LNCaP clone FGC (cell line): ENCODE measurements around the gene SLC34A3.
A peak's percentile ranks its signal among the peaks of the same experiment; 100 is the strongest.

Source experiments
- DNase-seq: peaks from one replicate; pipeline ENCODE4 v3.0.0-alpha.2; 2011; ENCODE audit warnings: low read depth
- H3K4me3 ChIP-seq: 2 replicates; pipeline ENCODE4 v1.5.1; 2011; ENCODE audit warnings: mild to moderate bottlenecking, low read depth, low read length, control low read depth
- TF ChIP-seq, protein P1 (sequence below): IDR thresholded peaks from 2 replicates; pipeline ENCODE4 v1.5.1; 2012; ENCODE audit warnings: mild to moderate bottlenecking; ENCODE audit not compliant: control insufficient read depth, insufficient read depth; ENCODE audit errors: extremely low read depth

Gene SLC34A3

DNA sequence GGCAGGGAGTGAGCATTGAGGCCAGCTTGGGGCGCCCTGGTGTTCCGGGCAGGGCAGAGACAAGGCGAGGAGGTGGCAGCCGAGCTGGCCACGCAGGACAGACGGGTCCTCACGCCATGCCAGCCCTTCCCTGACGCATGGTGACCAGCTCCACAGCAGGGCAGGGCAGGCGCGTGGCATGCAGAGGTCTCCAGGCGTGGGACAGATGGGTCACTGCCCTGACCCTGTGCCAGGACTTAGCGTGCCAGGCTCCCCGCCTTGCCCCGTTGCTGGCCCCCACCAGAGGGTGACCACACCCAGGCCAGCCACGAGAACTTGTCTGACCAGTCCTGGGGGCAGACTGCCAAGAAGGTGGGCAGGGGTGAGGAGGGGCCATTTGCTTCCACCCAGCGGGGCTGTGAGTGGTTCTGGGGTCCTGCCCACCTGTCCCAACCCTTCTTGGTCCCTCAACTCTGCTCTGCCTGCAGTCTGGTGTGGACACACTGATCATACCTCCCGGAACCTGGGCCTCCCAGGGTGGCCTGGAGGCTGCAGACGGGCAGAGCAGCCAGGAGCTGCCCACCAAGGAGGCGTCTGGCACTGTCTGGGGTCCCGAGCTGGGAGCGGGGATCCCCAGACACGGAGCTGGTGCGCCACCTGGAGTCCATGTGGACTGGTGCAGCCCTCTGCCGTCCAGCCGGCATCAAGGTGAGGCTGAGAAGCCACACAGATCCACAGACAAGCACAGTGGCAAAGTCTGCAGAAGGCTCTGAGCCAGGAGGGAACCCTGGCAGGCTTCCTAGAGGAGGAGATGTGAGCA lies 3.4 kb upstream of the SLC34A3 start, which contains the start of gene RNF224:
Gene RNF224, plus strand, starts transcription at position 449 of the 799 bp plus-strand sequence. CDS start 834 bp downstream, outside the sequence.
- H3K4me3 ChIP-seq, result peak within 1 kb of the TSS; percentile 34
- DNase-seq, result peak; percentile 83
- TF ChIP-seq, protein P1, sequence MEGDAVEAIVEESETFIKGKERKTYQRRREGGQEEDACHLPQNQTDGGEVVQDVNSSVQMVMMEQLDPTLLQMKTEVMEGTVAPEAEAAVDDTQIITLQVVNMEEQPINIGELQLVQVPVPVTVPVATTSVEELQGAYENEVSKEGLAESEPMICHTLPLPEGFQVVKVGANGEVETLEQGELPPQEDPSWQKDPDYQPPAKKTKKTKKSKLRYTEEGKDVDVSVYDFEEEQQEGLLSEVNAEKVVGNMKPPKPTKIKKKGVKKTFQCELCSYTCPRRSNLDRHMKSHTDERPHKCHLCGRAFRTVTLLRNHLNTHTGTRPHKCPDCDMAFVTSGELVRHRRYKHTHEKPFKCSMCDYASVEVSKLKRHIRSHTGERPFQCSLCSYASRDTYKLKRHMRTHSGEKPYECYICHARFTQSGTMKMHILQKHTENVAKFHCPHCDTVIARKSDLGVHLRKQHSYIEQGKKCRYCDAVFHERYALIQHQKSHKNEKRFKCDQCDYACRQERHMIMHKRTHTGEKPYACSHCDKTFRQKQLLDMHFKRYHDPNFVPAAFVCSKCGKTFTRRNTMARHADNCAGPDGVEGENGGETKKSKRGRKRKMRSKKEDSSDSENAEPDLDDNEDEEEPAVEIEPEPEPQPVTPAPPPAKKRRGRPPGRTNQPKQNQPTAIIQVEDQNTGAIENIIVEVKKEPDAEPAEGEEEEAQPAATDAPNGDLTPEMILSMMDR, result peak; percentile 87

DNA sequence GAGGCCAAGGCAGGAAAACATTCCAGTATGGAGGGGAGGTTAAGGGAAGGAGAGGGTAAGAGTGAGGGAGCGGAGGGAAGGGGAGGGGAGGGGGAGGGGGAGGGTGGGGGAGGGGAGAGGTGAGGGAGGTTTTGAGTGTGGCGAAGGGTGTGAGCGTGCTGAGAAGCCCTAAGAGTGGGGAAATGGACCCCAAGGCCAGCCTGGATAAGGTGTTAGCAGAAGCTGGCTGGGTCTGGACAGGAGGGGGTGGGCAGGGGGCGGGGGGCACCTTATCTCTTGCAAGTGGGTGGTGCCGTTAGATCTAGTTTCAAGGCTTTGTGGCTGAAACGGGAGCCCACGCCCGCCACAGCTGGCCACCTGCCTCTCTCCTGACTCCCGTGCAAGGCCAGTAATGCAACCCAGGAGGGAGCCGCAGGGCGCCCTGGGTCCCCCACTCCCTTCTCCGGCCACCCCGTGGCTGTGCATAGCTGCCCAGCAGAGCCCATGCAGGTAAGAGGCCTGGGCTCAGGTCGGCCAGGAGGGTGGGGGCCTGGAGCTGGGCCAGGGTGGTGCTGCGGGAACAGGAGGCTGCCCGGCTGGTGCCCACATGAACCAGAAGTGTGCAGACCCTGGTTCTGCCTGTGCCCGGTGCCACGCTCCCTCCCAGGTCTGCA lies 2.7 kb upstream of the SLC34A3 start:
- no peak overlapping the region for H3K4me3 ChIP-seq
- TF ChIP-seq, protein P1, result no peak
- DNase-seq, result no peak

GRCh38 chr9:137228506-137228967 lies 2.2 kb upstream of the SLC34A3 start:
- no peak for DNase-seq
- TF ChIP-seq, protein P1, result no peak
- no peak overlapping the region for H3K4me3 ChIP-seq

DNA sequence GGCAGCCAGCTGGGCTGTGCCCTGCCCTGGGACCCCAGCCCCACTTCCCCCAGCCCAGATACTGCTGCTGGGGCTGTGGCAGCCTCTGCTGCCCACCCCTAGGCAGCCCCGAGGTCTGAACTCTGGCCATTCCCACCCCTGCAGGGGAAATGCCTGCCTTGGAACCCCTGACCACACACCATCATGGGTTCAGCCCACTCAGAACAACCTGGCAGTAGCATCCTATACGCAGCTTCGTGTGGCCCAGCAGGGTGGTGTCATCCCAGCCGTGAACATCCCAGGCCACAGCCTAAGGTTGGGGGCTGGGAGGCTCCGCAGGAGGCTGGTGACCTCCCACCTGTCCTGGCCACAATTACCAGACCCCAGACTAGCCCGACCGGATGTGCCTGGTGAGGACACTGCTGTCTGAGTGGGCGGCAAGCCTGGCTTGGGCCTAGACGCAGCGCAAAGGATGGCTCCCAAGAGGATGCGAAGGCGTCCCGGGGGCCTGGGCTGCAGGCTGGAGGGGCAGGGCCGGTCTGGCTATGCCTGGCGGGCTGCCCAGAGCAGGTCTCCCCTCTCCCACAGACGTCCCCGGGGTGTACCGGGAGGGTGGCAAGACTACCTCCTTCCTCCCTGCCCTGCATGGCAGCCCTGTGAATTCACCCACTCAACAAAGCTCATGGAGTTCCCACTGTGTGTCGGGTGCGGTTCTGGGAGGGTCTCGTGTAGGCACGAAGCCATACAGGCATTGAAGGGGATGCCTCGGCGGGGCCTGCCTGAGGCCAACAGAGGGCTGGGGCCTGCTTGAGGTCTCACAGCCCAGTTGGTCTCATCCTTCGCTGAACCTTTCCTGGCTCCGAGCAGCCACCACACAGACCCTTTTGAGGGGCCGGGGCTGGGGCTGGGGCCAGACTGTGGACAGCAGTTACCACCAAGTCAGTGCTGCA lies 1.5 kb upstream of the SLC34A3 start:
- DNase-seq, result no peak
- TF ChIP-seq, protein P1, result no peak
- no peak overlapping the region for H3K4me3 ChIP-seq

GRCh38 chr9:137229903-137230704 lies 597 bp upstream of the SLC34A3 start:
- no peak overlapping the region for H3K4me3 ChIP-seq
- no peak for DNase-seq
- TF ChIP-seq, protein P1, result no peak
